Measurements from ENCODE around the gene UBA5.

GRCh38 chr3:132622761-132623160 lies 37.4 kb upstream of the UBA5 start:
- TF ChIP-seq EZH2 (IDR thresholded peaks at IDR 0.05; ENCODE audit: borderline replicate concordance, low read length) (no peak), CTCF (IDR thresholded peaks at IDR 0.05; ENCODE audit: low read length) (no peak)
